Activated B cell treated with CpG ODN at 0.5 μM for 24 hours (primary cell): Measurements from ENCODE around the gene AGBL4. TPM values are rescaled to one million over a fixed set of nuclear protein-coding genes. Genes with fewer than 3 reads are reported as not detected.

Source experiments
- ATAC-seq: fragments of 200-7000 bp; cut with Tn5 transposase; one replicate; pipeline ENCODE4 v1.10.0; 2021; ENCODE audit warnings: low read depth, mild to moderate bottlenecking, moderate library complexity
- CTCF ChIA-PET: fragments of 350-600 bp; sonication (Branson Sonifier 250); formaldehyde crosslinking; loops from one replicate; lab custom pipeline; 2021; ENCODE audit warnings: antibody characterized with exemption; lab: Charles Lee
- POLR2A ChIA-PET: fragments of 350-600 bp; sonication (Branson Sonifier 250); formaldehyde crosslinking; loops from one replicate; lab custom pipeline; 2021; ENCODE audit warnings: antibody characterized with exemption; lab: Charles Lee
- DNase-seq: peaks from one replicate; pipeline ENCODE4 v3.0.0; 2022
- H3K27ac Mint-ChIP-seq: one replicate; pipeline ENCODE4 v1.8.0; 2020; ENCODE audit warnings: mixed read lengths
- H3K27me3 Mint-ChIP-seq: one replicate; pipeline ENCODE4 v1.8.0; 2021; ENCODE audit warnings: mixed read lengths
- H3K36me3 Mint-ChIP-seq: one replicate; pipeline ENCODE4 v1.8.0; 2021; ENCODE audit warnings: low read depth, mixed read lengths
- H3K4me1 Mint-ChIP-seq: one replicate; pipeline ENCODE4 v1.8.0; 2021; ENCODE audit warnings: mixed read lengths
- H3K4me3 Mint-ChIP-seq: one replicate; pipeline ENCODE4 v1.8.0; 2020; ENCODE audit warnings: mild to moderate bottlenecking, mixed read lengths
- H3K9me3 Mint-ChIP-seq: one replicate; pipeline ENCODE4 v1.8.0; 2020; ENCODE audit warnings: mixed read lengths
- intact Hi-C: fragments of 100-400 bp; cut with micrococcal nuclease; formaldehyde crosslinking; loops from one replicate; pipeline ENCODE4 v1.15.1; 2024
- total RNA-seq: library from RNA; stranded (reverse); gene quantifications from 2 replicates; pipeline ENCODE4 v1.2.3, GENCODE V29; 2022
- TF ChIP-seq, protein P1 (sequence below): fragments of 200-600 bp; IDR thresholded peaks from one replicate; pipeline ENCODE4 v1.8.0; 2022; ENCODE audit warnings: antibody characterized with exemption, mild to moderate bottlenecking

AGBL4 gene
- total RNA-seq, 1 donor from 2014 or later, result 0.24 TPM

DNA sequence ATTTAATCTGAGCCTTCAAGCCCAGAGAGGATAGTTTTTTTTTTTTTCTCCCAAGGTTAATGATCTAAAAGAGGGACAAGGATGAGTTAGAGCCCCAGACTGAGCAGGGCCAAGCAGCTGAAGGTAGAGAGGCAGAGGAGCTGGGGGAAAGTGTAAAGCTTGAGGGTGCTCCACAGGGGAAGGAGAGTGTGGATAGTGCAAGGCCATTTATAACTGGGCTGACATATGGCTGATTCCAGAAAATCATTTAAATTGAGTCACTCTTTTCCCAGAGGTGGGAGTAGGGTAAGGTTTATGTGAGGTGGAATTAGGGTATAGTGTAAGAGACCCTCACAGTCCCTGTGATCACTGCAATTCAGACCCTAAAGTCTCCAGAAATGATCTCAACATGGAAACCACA, 1302.8 kb downstream of the AGBL4 start:
- Mint-ChIP-seq H3K27ac (no peak overlapping the region), H3K4me3 (no peak overlapping the region), H3K27me3 (no peaks in the 10 kb centered on the region), H3K9me3 (no peaks in the 10 kb centered on the region), H3K36me3 (no peaks in the 10 kb centered on the region), H3K4me1 (no peaks in the 10 kb centered on the region)
- intact Hi-C loops, result no loop called here
- CTCF ChIA-PET, result no interaction called here
- ATAC-seq (no peak), DNase-seq (no peak)
- POLR2A ChIA-PET, result no interaction called here
- TF ChIP-seq, protein P1, sequence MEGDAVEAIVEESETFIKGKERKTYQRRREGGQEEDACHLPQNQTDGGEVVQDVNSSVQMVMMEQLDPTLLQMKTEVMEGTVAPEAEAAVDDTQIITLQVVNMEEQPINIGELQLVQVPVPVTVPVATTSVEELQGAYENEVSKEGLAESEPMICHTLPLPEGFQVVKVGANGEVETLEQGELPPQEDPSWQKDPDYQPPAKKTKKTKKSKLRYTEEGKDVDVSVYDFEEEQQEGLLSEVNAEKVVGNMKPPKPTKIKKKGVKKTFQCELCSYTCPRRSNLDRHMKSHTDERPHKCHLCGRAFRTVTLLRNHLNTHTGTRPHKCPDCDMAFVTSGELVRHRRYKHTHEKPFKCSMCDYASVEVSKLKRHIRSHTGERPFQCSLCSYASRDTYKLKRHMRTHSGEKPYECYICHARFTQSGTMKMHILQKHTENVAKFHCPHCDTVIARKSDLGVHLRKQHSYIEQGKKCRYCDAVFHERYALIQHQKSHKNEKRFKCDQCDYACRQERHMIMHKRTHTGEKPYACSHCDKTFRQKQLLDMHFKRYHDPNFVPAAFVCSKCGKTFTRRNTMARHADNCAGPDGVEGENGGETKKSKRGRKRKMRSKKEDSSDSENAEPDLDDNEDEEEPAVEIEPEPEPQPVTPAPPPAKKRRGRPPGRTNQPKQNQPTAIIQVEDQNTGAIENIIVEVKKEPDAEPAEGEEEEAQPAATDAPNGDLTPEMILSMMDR, result no peak

DNA sequence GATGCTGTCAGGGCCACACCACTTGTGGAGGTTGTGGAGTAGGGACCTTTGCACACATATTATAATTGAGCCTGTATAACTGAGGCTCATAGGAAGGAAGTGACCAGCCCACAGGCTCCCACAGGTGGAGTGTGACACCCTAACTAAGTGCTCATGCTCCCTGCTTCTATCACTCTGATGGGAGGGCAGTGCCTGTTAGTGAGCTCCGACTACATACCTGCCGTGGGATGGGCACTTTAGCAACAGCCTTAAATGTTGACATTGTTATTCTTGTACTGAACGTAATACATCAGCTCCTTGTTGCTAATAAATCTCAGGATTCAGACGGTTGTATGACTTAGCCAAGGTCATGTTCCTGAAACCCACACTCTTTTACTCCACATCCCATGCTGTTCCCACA, 1305.0 kb downstream of the AGBL4 start:
- ChIA-PET CTCF (interaction anchor here (1.6 to 2.3 kb wide), 2 partner anchors 23 to 99 kb away, joined by 3 to 5 read pairs; no protein-coding TSS in a partner anchor), POLR2A (no interaction called here)
- intact Hi-C loops, result no loop called here
- DNase-seq, result no peak
- TF ChIP-seq, protein P1, result no peak
- H3K27me3 Mint-ChIP-seq, result no peaks in the 10 kb centered on the region
- no peak overlapping the region for H3K27ac Mint-ChIP-seq
- H3K36me3 Mint-ChIP-seq, result no peaks in the 10 kb centered on the region
- no peaks in the 10 kb centered on the region for H3K4me1 Mint-ChIP-seq
- H3K4me3 Mint-ChIP-seq, result no peak overlapping the region
- H3K9me3 Mint-ChIP-seq, result no peaks in the 10 kb centered on the region
- no peak for ATAC-seq

DNA sequence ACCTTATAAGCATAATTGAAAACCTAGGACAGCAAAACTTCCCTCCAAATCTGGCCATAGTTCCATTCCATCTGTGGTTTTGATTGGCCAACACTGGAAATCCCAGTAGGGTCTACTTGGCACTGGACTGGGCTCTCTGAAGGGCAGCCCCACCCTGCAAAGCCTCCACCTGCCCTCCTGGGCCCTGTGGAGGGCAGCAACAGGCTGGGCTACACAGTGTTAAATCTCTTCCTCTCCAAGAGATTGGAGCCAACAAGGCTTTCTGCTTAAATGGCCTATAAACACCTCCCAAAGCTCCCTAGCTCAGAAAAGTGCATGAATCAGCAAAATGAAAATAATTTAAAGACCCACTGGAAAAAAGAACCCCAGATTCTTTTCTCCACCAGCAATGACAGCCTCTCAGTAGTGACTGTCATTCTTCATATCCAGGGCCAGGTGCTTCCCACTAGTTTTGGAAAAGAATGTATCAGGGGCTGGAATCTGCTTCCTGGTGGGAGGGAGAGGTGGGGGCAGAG, 1305.6 kb downstream of the AGBL4 start:
- CTCF ChIA-PET, result interaction anchor here (1.6 to 2.3 kb wide), 2 partner anchors 22 to 99 kb away, joined by 3 to 5 read pairs; no protein-coding TSS in a partner anchor
- Mint-ChIP-seq H3K36me3 (no peaks in the 10 kb centered on the region), H3K27me3 (no peaks in the 10 kb centered on the region), H3K4me1 (no peaks in the 10 kb centered on the region), H3K27ac (no peak overlapping the region), H3K9me3 (no peaks in the 10 kb centered on the region), H3K4me3 (no peak overlapping the region)
- TF ChIP-seq, protein P1, result no peak
- POLR2A ChIA-PET, result no interaction called here
- ATAC-seq (no peak), DNase-seq (no peak)
- intact Hi-C loops, result no loop called here

DNA sequence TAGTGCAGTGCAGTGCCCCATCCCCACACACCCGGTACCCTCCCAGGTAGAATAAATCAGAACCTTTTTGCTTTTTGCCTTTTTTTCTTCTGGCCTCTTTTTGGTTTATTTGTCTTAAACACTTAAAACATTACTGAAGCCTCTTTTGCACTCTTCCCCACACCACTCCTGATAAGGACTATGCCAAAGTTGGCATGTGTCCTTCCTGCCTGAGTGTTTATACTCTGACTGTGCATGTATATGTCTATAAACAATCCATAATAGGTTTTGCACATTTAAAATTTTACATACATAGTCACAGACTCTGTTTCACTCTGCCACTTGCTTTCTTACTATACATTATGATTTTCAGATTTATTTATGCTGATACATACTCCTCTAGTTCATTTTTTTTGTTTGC, 1306.7 kb downstream of the AGBL4 start:
- no peak for ATAC-seq
- Mint-ChIP-seq H3K36me3 (no peaks in the 10 kb centered on the region), H3K4me1 (no peaks in the 10 kb centered on the region), H3K27me3 (no peaks in the 10 kb centered on the region), H3K27ac (no peak overlapping the region), H3K4me3 (no peak overlapping the region), H3K9me3 (no peaks in the 10 kb centered on the region)
- TF ChIP-seq, protein P1, result no peak
- DNase-seq, result no peak
- CTCF ChIA-PET, result interaction anchor here (2.3 kb wide), 1 partner anchor 100 kb away, joined by 5 read pairs; no protein-coding TSS in a partner anchor
- POLR2A ChIA-PET, result no interaction called here
- intact Hi-C loops, result no loop called here

DNA sequence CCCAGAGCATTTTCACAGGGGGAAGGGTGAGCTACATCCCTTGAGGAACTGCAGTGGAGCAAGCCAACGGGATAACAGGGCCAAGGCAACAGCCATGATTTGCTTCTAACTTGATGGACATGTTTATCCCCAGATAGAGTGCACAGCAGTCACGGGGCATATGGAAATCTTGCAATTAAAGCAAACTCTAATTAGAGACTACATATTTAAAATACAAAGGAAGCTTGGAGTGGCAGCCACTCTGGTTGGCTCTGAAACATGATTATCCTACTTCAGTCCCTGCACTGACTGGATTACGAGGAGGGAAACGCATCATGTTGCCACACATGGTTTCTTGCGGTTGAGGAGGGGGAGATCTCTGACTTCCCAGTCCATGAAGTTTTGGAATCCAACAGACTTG, 1307.8 kb downstream of the AGBL4 start:
- Mint-ChIP-seq H3K9me3 (no peaks in the 10 kb centered on the region), H3K27me3 (no peaks in the 10 kb centered on the region), H3K36me3 (no peaks in the 10 kb centered on the region), H3K4me3 (no peak overlapping the region), H3K27ac (no peak overlapping the region), H3K4me1 (no peaks in the 10 kb centered on the region)
- ChIA-PET POLR2A (no interaction called here), CTCF (no interaction called here)
- ATAC-seq (no peak), DNase-seq (no peak)
- TF ChIP-seq, protein P1, result no peak
- intact Hi-C loops, result no loop called here
